ENCODE data around the gene DDX49. TPM values are rescaled to one million over a fixed set of nuclear protein-coding genes. Genes with fewer than 3 reads are reported as not detected.
"Not testable (repeated sequence)": the region's sequence is repeated elsewhere in the genome, so short reads cannot be mapped to it uniquely, and the experiment has no call there.

Gene DDX49
- total RNA-seq, 2 donors from 2014 or later, result 28.8 to 28.9 TPM

DNA sequence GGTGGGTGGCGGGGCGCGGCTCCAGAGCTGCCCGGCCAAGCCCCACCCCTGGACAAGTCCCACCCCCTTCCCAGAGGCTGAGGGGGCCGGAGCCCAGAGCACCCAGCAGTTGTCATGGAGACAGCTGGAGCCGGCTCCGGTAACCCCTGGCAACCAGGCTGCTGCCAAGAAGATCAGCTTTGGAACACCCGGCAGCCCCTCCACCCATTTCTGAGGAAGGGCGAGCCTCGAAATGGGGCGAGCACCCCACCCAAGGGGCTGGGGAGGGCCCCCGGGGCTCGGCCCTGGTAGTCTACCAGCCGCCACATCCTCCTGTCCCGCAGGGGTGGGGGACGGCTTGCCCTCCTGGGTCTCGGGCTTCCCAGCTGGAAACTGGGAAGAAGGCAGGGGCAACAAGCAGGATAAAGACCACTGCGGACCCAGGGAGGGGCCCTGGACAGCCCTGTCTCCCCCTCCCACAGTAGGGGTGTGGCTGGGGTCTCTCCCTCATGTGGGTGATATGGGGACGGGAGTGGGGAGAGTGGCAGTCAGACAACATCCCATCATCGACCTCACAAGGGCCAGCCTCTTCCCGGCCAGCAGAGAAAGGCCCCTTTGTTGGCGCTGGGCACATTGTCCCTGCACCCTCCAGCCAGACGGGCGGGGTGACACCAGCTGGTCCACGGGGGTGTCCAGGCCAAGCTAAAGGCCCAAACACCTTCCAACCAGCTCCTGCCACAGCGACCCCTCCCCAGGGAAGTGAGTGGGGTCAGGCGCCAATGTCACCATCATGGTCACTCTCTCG is 25.1 kb upstream of the DDX49 start:
- intact Hi-C loops (cut with DNase I), result no loop called here
- DNase-seq (ENCODE audit: low spot score), result peak; percentile 76

DNA sequence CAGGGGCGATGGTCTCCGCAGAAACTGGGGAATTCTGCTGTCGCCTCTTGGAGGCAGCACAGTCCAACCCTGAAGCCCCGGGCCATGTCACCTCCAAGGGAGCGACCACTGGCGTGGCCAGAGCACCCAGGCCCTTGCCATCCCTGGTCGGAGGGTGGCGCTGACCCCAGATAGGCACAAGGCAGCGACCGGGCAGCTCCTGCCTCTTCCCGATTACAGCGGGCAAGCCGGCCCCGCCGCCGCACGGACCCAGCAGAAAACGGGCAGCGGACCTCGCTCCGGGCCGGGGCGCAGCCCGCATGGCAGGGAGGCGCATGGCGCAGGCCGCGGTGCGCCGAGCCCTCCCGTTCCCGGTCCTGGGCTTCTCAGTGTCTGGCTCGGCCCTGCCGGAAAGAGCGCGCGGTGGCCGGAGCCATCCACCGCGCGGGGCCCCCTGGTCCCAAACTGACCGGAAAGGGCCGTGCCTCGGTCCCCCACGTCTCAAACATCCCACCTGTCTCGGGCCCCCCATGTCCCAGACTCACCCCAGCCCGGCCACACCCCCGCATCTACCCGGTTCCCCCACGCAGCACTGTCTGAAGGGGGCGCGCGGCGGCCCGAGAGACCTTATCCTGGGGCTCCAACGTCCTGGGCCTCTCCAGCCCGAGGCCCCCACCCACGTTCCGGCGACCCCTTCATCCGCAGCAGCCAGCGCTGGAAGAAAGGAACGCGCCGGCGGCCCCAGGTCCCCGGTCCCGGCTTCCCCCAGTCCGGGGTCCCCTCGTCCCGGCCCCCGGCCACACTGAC is 24.3 kb upstream of the DDX49 start:
- intact Hi-C loops (cut with DNase I), result no loop called here
- DNase-seq (ENCODE audit: low spot score), result no peak

DNA sequence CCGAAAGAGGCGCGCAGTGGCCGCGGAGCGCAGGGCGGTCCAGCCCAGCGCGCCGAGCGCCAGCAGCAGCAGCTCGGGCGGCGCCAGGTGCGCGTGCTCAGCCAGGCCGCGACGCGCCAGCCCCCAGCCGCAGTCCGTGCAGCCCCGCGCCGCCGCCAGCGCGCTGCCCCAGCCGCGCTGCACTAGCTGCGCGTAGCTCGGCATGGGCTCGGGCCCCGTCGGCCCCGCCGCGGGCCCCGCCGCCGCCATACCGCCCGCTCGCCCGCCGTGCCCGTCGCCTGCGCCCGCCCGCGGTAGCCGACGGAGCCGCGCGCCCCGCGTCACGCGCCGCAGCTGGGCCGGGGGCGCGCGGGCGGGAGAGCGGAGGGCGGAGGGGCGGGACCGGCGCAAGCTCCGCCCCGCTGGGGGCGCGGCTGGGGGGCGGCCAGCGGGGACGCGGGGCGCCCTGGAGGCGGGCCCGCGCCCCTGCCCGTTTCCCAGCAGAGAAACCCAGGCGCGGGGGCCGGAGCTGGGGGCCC is 23.6 kb upstream of the DDX49 start, which contains the start of gene CERS1:
TSS of gene CERS1 (minus strand) at position 335 of the 518 bp plus-strand sequence. CDS start at position 249, 86 bp downstream.
- no peak for DNase-seq (ENCODE audit: low spot score)
- intact Hi-C loops (cut with DNase I), result no loop called here

DNA sequence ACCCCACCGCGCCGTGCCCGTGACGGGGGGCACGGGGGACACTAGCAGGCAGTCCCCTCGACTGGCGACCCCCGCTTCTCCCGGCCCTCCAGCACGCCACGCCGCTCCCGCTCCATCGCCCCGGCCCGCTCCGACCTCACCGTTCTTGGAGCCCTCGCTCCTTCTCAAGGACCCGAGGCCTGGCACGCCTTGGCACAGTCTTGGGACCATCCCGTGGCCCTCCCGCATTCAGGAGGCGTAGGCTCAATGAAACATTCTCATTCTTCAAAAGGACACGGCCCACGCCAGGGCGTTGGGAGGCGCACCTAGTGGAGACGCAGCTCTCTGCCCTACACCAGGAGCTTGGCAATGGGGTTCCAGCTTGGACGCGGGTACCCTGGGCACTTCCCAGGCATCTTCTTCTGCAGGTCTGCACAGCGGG is 23.1 kb upstream of the DDX49 start:
- intact Hi-C loops (cut with DNase I), result no loop called here
- no peak for DNase-seq (ENCODE audit: low spot score)

DNA sequence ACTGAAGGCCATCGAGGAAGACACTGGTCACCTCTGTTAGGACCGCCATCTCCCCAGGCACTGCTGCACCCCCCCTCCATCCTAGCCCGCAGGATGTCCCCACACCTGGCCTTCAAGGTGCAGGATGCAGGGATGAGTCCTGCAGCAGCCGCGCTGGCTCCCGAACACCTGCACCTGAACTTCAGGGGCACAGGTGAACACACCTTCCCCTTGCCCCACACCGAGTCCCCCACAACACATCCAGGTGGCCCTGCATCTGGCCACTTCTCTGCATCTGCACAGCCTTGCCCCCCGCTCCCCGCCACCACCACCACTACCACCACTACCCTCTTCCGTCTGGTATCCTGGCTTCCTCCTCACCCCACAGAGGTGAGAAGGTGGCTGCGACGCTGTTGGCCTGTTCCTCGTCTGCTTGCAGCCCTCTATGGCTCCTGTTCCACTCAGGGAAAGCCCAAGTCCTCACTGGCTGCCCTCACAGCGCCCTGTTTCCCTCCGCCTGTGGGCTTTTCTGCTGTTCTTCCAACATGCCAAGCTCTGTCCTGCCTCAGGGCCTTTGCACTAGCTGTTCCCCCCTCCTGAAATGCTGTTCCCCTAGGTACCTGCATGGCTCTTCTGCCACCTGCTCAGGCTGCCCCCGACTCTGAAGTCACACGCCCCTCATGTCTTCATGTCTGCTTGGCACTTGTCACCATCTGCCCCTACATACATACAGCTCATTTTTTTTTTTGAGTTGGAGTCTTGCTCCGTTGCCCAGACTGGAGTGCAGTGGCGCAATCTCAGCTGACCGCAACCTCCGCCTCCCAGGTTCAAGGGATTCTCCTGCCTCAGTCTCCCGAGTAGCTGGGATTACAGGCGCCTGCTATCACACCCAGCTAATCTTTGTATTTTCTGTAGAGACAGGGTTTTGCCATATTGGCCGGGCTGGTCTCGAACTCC is 22.2 kb upstream of the DDX49 start:
- DNase-seq (ENCODE audit: low spot score), result no peak
- intact Hi-C loops (cut with DNase I), result no loop called here

DNA sequence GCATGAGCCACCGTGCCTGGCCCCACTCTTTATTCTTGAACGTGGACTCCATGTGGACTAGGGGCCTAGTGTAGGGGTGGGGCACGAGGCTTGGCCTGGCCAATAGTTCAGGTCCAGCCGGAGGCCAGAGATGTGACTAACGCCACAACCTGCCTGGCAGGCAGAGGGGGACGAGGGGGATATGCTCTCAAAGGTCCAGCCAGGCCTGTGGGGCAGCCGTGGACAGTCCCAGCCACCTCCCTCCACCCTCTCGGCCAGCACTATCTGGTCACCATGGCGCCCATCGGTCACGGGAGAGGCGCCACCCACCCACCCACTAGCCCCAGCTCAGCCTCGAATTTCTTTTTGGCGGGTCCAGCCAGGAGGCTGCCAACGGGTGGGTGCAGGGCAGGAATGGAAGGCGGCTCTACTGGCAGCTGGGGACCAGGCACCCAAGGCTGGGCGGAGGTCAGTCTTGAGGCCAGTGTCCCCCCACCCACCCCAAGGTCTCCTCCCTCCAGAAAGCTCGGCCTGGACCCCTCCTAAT is 21.4 kb upstream of the DDX49 start:
- intact Hi-C loops (cut with DNase I), result no loop called here

DNA sequence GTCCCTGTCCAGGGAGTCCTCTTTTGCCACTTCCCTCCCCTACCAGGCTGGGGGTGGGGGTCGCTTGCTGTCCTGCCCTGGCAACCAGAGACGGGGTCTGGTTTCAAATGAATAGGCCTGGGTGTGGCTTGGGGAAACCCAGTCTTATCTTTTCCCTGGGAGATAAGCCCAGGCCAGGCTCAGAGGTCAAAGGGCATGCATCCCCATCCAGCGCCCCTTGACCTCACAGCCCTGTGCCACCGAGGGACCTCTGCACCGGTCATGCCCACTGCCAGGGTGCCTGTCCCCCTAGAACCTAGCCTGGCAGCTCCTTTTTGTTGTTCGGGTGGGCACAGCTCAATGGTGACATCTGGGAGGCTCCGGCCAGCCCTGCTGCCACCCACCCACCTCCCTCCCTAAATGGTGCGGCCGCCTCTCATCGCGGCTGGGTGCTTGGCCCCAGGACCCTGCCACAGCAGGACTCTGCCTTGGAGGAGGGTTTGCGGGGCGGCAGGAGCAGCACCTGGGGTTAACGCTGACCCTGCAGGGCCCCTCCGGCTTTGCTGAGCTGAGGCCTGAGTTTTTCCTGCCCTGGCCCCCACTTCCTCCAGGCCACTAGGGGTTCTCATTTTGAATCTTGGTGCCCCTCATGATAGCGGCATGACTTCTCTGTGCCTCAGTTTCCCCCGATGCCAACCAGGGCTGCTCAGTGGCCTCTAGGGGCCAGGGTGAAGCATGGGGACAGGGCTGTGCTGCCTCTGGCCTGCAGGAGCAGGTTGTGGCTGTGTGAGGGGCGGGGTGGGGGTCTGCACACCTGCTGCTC is 20.7 kb upstream of the DDX49 start:
- DNase-seq (ENCODE audit: low spot score), result no peak
- intact Hi-C loops (cut with DNase I), result no loop called here

More for the DNA sequence above, 21.4 kb upstream of the DDX49 start:
- no peak for DNase-seq (ENCODE audit: low spot score)

DNA sequence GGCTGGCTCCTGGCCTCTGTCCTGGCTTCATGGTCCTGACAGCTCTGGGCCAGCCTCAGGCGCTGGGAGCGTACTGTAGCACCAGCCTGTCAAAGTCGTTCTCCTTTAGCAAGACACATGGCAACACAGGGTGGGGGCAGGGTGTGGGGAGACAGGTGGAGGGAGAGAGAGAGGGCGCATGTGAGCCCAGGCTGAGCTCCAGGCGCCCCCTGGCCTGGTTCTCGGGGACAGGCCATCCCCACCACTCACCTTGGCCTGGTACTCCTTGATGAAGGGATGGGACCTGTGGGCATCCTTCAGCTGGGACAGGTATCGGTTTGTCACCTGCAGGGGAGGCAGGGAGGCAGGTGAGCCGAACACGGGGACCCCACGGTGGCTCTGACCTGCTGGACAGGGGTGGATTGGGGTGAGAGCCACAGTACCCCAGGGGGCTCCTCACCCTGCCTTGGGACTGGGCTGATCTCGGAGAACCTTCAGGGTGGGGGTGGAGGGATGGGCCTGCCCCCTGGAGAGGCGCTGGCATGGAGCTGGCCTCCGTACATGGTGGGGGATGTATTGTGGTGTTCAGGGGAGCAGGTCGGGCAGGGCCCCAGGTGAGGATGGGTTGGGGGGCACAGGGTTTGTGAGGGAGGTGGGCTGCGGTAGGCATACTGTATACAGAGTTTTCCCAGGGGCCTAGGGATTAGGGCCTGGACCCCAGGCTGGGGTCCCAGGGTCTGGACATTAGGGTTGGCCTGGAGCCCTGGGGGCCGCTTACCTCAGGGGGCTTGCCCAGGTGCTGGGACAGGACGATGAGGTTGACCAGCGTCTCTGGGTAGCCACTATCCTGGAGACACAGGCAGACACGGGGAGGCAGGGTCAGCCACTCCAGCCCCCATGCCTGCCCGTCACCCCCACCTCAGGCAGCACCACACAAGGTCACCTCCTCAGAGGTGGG is 19.6 kb upstream of the DDX49 start:
- intact Hi-C loops (cut with DNase I), result loop anchor here in 1 of 2 donors (5.0 kb wide), 1 partner anchor 388 kb away; no protein-coding TSS in a partner anchor
- no peak for DNase-seq (ENCODE audit: low spot score)

DNA sequence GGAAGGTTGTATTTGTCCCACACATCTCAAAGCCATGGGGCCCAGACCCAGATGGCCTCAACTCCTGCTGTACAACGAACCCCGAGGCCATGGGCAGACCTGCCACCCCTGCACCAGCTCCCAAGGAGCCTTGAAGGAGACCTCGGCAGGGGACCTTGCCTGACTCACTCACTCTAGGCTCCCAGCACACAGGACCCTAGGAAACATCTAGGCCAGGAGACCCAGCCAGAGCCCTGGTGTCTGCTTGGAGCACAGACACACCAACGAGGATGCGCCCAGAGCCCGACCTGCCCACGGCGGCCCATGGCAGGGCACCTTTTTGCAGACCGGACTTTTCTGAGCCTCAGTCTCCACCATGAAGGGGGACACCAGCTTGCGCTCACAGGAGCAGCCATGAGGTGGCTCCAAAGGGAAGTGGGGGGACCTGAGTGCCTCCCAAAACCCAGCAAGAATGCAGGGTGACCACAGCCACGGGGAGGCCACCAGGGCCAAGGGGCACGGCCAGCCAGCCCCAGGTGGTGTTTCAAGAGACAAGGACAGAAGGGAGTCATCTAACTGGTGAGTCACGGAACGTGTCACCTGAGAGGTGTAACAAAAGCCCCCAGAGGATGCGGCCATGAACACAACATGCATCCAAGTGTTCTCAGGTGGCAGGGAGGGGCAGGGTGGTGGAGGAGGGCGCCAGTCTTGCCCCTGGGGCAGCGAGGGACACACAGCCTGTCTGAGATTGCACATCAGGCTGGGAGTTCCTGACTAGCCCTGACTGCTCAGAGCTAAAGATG is 18.6 kb upstream of the DDX49 start:
- no peak for DNase-seq (ENCODE audit: low spot score)
- intact Hi-C loops (cut with DNase I), result loop anchor here in 1 of 2 donors (5.0 kb wide), 1 partner anchor 389 kb away; no protein-coding TSS in a partner anchor

DNA sequence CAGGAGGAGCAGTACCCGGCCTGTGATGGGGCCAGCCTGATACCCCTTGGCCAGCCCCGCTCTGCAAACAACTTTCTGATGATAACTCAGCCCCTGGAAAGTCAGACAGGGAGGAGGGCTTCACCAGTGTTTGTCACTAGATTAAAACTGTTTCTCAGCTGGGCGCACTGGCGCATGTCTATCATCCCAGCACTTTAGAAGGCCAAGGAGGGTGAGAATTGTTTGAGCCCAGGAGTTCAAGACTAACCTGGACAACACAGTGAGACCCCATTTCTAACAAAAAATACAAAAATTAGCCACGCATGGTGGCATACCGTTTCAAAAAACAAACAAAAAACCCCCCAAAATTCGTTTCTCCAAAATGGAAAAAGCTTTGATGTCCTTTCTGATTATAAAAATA is 18.0 kb upstream of the DDX49 start:
- intact Hi-C loops (cut with DNase I), result loop anchor here in 1 of 2 donors (5.0 kb wide), 1 partner anchor 389 kb away; no protein-coding TSS in a partner anchor
- DNase-seq (ENCODE audit: low spot score), result no peak

DNA sequence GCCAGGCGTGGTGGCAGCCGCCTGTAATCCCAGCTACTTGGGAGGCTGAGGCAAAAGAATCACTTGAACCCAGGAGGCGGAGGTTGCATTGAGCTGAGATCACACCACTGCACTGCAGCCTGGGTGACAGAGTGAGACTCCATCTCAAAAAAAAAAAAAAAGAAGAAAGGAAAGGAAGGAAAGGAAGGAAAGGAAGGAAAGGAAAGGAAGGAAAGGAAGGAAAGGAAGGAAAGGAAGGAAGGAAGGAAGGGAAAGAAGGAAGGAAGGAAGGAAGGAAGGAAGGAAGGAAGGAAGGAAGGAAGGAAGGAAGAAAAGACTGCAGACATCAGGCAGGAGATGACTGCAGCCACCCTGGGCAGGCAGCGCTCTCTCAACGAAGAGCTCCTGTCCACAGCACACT is 17.0 kb upstream of the DDX49 start:
- intact Hi-C loops (cut with DNase I), result loop anchor here in 1 of 2 donors (5.0 kb wide), 1 partner anchor 390 kb away; no protein-coding TSS in a partner anchor
- not testable (repeated sequence) for DNase-seq (ENCODE audit: low spot score)

DNA sequence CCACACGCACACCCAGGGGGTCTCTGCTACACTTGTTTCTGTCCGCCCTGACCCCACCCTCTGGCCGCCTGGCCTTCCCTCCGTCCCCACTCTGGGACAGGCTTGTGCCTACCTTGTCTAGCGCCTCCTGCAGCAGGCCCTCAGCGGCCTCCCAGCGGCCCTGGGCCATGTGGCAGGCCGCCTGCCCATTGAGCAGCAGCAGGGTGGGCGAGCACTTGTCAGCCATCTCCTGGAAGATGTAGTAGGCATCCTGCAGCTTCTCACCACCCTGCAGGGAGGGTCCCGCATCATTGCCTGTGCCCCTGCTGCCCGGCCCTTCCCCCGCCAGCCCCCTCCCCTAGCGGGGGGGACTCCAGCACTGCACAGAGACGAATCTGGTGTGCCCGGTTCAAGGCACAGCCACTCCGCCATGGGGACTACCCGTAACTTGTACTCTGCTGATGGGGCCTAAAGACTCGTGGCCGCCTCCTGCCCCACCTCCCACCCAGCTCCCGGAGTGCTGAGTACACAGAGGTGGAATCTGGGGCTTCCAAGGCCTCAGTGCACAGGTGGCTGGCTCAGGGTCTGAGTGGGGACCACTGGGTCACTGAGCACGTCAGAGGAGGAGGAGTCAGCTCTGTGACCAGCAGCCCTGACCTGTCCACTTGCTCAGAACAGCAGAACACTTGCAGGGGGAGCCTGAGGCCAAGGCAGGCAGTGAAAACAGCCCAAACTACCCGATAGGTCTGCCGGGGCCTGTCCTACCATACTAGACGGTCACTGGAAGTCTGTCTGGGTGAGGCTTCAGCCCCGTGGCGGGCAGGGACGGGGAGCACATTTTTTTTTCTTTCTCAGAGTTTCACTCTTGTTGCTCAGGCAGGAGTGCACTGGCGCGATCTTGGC is 16.1 kb upstream of the DDX49 start:
- no peak for DNase-seq (ENCODE audit: low spot score)
- intact Hi-C loops (cut with DNase I), result loop anchor here in 1 of 2 donors (5.0 kb wide), 1 partner anchor 391 kb away; no protein-coding TSS in a partner anchor

DNA sequence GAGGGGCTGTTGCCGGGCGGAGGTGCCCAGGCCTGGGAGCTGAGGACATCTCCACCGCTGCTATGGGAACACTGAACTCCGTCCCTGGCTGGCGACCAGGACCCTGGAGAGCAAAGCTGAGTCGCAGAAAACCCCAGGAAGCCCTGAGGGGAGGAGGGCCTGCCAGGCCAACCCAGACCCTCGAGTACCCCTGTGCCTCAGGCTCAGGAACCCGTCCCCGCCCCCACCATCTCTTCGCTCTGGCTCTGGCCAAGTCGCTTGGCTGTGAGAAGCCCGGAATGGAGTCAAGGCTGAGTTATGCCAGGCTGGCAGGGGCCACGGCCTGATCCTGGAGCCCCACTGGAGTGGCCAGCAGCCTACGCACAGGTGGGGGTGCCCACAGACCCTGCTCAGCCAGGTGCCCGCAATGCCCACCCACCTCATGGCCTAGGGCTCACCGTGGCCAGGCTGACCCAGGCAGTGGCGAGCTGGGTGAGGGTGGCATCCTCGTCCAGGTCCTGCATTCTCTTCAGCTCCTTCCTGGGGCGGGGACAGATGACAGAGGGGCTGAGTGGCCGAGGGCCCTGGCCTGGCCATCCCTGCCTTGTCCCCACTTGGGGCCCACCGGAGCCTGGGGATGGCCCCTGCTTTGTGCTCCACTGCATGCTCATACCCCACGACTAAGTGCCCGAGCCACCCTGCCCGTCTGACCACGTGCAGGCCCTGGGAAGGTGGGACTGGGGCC is 15.0 kb upstream of the DDX49 start:
- intact Hi-C loops (cut with DNase I), result loop anchor here in 1 of 2 donors (5.0 kb wide), 1 partner anchor 392 kb away; no protein-coding TSS in a partner anchor
- no peak for DNase-seq (ENCODE audit: low spot score)

DNA sequence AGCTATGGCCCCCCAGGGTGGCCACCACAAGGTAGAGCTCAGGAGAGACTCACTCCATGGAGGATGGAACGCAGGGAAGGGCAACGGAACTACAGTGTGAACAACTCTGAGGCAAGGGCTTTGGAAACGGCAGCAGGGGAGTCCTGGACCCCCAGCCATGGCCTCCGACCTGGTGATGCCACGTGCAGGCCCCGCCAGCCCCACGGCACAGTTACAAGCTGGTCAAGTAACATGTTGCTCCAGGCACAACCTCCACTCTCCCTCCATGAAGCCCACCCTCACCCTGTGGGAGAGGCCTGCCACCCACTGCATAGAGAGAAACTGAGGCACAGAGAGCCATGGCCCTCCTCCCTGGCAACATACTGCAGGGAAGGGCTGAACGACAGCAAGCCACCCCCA is 14.5 kb upstream of the DDX49 start:
- intact Hi-C loops (cut with DNase I), result no loop called here
- DNase-seq (ENCODE audit: low spot score), result no peak
